ENCODE measurements around the gene NEDD9. TPM values are rescaled to one million over a fixed set of nuclear protein-coding genes. Genes with fewer than 3 reads are reported as not detected.

NEDD9 gene
- total and polyA plus RNA-seq, 2 of the 13 experiments (the other 11 are each of a cell fraction or from before 2014, with no cell fraction given), result 27.1 to 389 TPM

DNA sequence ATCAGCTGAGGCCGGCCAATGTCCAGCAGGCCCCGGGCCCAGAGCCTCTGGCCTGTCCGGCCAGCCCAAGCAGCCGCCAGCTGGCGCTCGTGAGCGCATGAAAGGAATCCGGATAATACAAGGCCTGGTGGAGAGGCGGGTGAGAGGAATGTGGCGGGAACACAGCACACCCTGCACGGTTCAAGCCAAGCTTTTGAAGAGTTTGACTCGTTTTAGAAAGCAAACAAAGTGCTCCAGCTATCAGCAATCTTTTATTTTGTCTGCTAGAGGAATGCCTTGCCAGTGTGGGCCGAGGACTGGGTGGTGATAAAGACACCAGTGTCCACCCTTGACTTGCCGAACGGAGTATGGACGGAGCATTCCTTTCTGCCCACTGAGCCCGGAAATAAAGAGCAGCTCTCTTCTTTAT lies 9.3 kb upstream of the NEDD9 start (continued):
- peak; percentile 85 for TF ChIP-seq MIXL1 (CRISPR knock-in tag; IDR thresholded peaks at IDR 0.05)
- TF ChIP-seq ZNF747 (CRISPR knock-in tag; IDR thresholded peaks at IDR 0.05; ENCODE audit: borderline replicate concordance), result peak; percentile 85; the same call in 1 of the 2 replicates
- peak; percentile 100 for TF ChIP-seq ZBTB38 (CRISPR knock-in tag; IDR thresholded peaks at IDR 0.05)
- TF ChIP-seq PLRG1 (conservative IDR thresholded peaks at IDR 0.05), result no peak
- peak; percentile 84 for TF ChIP-seq MXD3 (CRISPR knock-in tag; IDR thresholded peaks at IDR 0.05)
- TF ChIP-seq, protein P1, sequence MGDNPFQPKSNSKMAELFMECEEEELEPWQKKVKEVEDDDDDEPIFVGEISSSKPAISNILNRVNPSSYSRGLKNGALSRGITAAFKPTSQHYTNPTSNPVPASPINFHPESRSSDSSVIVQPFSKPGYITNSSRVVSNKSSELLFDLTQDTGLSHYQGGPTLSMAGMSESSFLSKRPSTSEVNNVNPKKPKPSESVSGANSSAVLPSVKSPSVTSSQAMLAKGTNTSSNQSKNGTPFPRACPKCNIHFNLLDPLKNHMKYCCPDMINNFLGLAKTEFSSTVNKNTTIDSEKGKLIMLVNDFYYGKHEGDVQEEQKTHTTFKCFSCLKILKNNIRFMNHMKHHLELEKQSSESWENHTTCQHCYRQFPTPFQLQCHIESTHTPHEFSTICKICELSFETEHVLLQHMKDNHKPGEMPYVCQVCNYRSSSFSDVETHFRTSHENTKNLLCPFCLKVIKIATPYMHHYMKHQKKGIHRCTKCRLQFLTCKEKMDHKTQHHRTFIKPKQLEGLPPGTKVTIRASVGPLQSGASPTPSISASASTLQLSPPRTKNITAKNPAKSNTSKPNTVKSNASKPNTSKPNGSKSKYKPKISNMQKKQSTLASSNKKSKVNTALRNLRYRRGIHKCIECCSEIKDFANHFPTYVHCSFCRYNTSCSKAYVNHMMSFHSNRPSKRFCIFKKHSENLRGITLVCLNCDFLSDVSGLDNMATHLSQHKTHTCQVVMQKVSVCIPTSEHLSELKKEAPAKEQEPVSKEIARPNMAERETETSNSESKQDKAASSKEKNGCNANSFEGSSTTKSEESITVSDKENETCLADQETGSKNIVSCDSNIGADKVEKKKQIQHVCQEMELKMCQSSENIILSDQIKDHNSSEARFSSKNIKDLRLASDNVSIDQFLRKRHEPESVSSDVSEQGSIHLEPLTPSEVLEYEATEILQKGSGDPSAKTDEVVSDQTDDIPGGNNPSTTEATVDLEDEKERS (CRISPR knock-in tag; IDR thresholded peaks at IDR 0.05), result peak; percentile 72
- peak; percentile 83 for TF ChIP-seq RBM39 (IDR thresholded peaks at IDR 0.05; ENCODE audit: low read depth, low read length, poor library complexity, severe bottlenecking)
- 0 out of 4 replicates have a peak, but pooled peaks of 1 of the 2 experiments have one; percentile 37 for TF ChIP-seq REST (IDR thresholded peaks at IDR 0.05; ENCODE audit: borderline replicate concordance in 1 of 2, low read depth in 1 of 2, low read length in 2 of 2)
- TF ChIP-seq, protein P2, sequence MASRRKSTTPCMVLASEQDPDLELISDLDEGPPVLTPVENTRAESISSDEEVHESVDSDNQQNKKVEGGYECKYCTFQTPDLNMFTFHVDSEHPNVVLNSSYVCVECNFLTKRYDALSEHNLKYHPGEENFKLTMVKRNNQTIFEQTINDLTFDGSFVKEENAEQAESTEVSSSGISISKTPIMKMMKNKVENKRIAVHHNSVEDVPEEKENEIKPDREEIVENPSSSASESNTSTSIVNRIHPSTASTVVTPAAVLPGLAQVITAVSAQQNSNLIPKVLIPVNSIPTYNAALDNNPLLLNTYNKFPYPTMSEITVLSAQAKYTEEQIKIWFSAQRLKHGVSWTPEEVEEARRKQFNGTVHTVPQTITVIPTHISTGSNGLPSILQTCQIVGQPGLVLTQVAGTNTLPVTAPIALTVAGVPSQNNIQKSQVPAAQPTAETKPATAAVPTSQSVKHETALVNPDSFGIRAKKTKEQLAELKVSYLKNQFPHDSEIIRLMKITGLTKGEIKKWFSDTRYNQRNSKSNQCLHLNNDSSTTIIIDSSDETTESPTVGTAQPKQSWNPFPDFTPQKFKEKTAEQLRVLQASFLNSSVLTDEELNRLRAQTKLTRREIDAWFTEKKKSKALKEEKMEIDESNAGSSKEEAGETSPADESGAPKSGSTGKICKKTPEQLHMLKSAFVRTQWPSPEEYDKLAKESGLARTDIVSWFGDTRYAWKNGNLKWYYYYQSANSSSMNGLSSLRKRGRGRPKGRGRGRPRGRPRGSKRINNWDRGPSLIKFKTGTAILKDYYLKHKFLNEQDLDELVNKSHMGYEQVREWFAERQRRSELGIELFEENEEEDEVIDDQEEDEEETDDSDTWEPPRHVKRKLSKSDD (CRISPR knock-in tag; IDR thresholded peaks at IDR 0.05; ENCODE audit: low read depth), result 0 out of 2 replicates have a peak, but pooled peaks have one; percentile 30
- TF ChIP-seq SKI (IDR thresholded peaks at IDR 0.05; ENCODE audit: partially characterized antibody), result no peak
- TF ChIP-seq ZBTB37 (CRISPR knock-in tag; IDR thresholded peaks at IDR 0.05), result 0 out of 2 replicates have a peak, but pooled peaks have one; percentile 31
- TF ChIP-seq ZNF34 (CRISPR knock-in tag; IDR thresholded peaks at IDR 0.05; ENCODE audit: borderline replicate concordance), result no peak
- no peak for TF ChIP-seq SMYD3 (CRISPR knock-in tag; IDR thresholded peaks at IDR 0.05)
- TF ChIP-seq ZSCAN20 (CRISPR knock-in tag; IDR thresholded peaks at IDR 0.05; ENCODE audit: borderline replicate concordance), result peak; percentile 80; the same call in 1 of the 2 replicates
- peak; percentile 85 for TF ChIP-seq CBX5 (CRISPR knock-in tag; IDR thresholded peaks at IDR 0.05; ENCODE audit: borderline replicate concordance)
- TF ChIP-seq TRIM24 (CRISPR knock-in tag; IDR thresholded peaks at IDR 0.05), result no peak
- no peak for TF ChIP-seq GTF3A (CRISPR knock-in tag; conservative IDR thresholded peaks at IDR 0.05)
- TF ChIP-seq KMT2B (CRISPR knock-in tag; IDR thresholded peaks at IDR 0.05), result peak; percentile 41; the same call in 1 of the 2 replicates

All from HepG2 (cell line).